HepG2 (cell line): ENCODE results near the gene MTUS2. TPM values are rescaled to one million over a fixed set of nuclear protein-coding genes. Genes with fewer than 3 reads are reported as not detected.
A peak's percentile ranks its signal among the peaks of the same experiment; 100 is the strongest.

Source experiments
- ATAC-seq: fragments of 200-7000 bp; cut with Tn5 transposase; 3 replicates; pipeline ENCODE4 v1.9.1; 2020; ENCODE audit warnings: mild to moderate bottlenecking, moderate library complexity
- BruUV-seq: library from RNA; stranded (reverse); fragments of 400-500 nt; replicated peaks from 2 replicates; lab custom pipeline; 2021; lab: Mats Ljungman, UMichigan
- CTCF ChIA-PET: fragments of 300-600 bp; formaldehyde crosslinking; extraction: SDS; loops from one replicate; lab custom pipeline; 2021; ENCODE audit warnings: low total read pairs, inconsistent platforms, low intra/inter-chr PET ratio; lab: Yijun Ruan, JAX
- POLR2A ChIA-PET: fragments of 350-600 bp; sonication (Branson Sonifier 250); formaldehyde crosslinking; loops from one replicate; lab custom pipeline; 2020; ENCODE audit warnings: antibody characterized with exemption, inconsistent platforms; lab: Yijun Ruan, JAX
- DNase-seq: peaks from one replicate; pipeline ENCODE4 v3.0.0-alpha.2; 2015; ENCODE audit warnings: low spot score
- FAIRE-seq: peaks from 3 replicates; lab custom pipeline; 2011; peaks lifted over from hg19 to GRCh38; lab: Jason Lieb, UNC
- H2AFZ ChIP-seq: one replicate; pipeline ENCODE4 v1.6.1; 2011; ENCODE audit warnings: low read length, inconsistent platforms
- H3K27ac ChIP-seq: fragments of 300-600 bp; 3 replicates; pipeline ENCODE4 v1.8.0; 2011; ENCODE audit warnings: mixed run types, mild to moderate bottlenecking, mixed read lengths, low read length, inconsistent platforms; ENCODE audit not compliant: insufficient read depth; ENCODE audit errors: extremely low read length
- H3K27me3 ChIP-seq, 2 experiments: fragments of 200-600 bp in 1 of 2; 2 replicates in 1 of 2; 3 replicates in 1 of 2; pipeline versions ENCODE4 v1.6.0 to v1.8.0; 2011; ENCODE audit warnings: low read length in 2 of 2, mild to moderate bottlenecking in 2 of 2, moderate library complexity in 2 of 2, inconsistent platforms in 1 of 2; ENCODE audit not compliant: insufficient read depth in 2 of 2, control insufficient read depth in 1 of 2
- H3K36me3 ChIP-seq, 2 experiments: fragments of 200-600 bp in 1 of 2; replicated peaks in 1 of 2; 2 replicates in 1 of 2; 3 replicates in 1 of 2; pipeline versions ENCODE4 v1.5.1 to v1.8.0; 2011; ENCODE audit warnings: low read length in 2 of 2, inconsistent platforms in 1 of 2; ENCODE audit not compliant: insufficient read depth in 2 of 2, control insufficient read depth in 1 of 2
- H3K4me1 ChIP-seq: 2 replicates; pipeline ENCODE4 v1.5.1; 2012; ENCODE audit warnings: low read length, inconsistent platforms; ENCODE audit not compliant: insufficient read depth
- H3K4me2 ChIP-seq: 2 replicates; pipeline ENCODE4 v1.6.0; 2011; ENCODE audit warnings: low read depth, low read length, inconsistent platforms
- H3K4me3 ChIP-seq, 3 experiments: fragments of 200-600 bp in 1 of 3; sonication (generic), shearing (Covaris generic) in 1 of 3; replicated peaks in 1 of 3; 2 replicates each; pipeline ENCODE4 v1.5.1; 2011 to 2016; ENCODE audit warnings: low read length in 3 of 3, inconsistent platforms in 2 of 3, low read depth in 2 of 3, mild to moderate bottlenecking in 2 of 3, control low read depth in 1 of 3, mixed read lengths in 1 of 3; ENCODE audit not compliant: insufficient read depth in 1 of 3
- H3K79me2 ChIP-seq: one replicate; pipeline ENCODE4 v1.6.1; 2011; ENCODE audit warnings: low read length, inconsistent platforms; ENCODE audit not compliant: insufficient read depth
- H3K9ac ChIP-seq: 2 replicates; pipeline ENCODE4 v1.6.0; 2011; ENCODE audit warnings: mild to moderate bottlenecking, low read depth, low read length, inconsistent platforms; ENCODE audit not compliant: insufficient read depth
- H3K9me3 ChIP-seq: 2 replicates; pipeline ENCODE4 v1.5.1; 2012; ENCODE audit warnings: mild to moderate bottlenecking, low read length
- H4K20me1 ChIP-seq: 2 replicates; pipeline ENCODE4 v1.6.0; 2011; ENCODE audit warnings: inconsistent platforms, mild to moderate bottlenecking, low read length, moderate library complexity; ENCODE audit not compliant: insufficient read depth
- EZH2 ChIP-seq: conservative IDR thresholded peaks from 2 replicates; pipeline ENCODE4 v1.6.1; 2012; ENCODE audit warnings: mild to moderate bottlenecking, low read depth, low read length, moderate library complexity
- FOXA1 ChIP-seq, 2 experiments: fragments of 450-650 bp in 1 of 2; sonication (generic) in 1 of 2; formaldehyde crosslinking in 1 of 2; IDR thresholded peaks; 2 replicates each; pipeline versions ENCODE4 v1.4.0 to v1.6.1; 2016 to 2020; ENCODE audit warnings: missing genetic modification reagents in 1 of 2
- FOXP1 ChIP-seq, 2 experiments: fragments of 450-650 bp in 1 of 2; IDR thresholded peaks; 2 replicates each; pipeline ENCODE4 v1.6.1; 2017 to 2018; ENCODE audit warnings: antibody characterized with exemption in 1 of 2
- HDAC1 ChIP-seq: sonication (generic); formaldehyde crosslinking; IDR thresholded peaks from 2 replicates; pipeline ENCODE4 v1.5.1; 2020; ENCODE audit warnings: mild to moderate bottlenecking, missing genetic modification reagents
- MEF2D ChIP-seq: sonication (generic); formaldehyde crosslinking; IDR thresholded peaks from 2 replicates; pipeline ENCODE4 v1.5.1; 2020; ENCODE audit warnings: mild to moderate bottlenecking, missing genetic modification reagents
- PHF21A ChIP-seq: sonication (generic); formaldehyde crosslinking; IDR thresholded peaks from 2 replicates; pipeline ENCODE4 v1.5.0; 2020; ENCODE audit warnings: mild to moderate bottlenecking, missing genetic modification reagents
- SMC3 ChIP-seq: IDR thresholded peaks from 2 replicates; pipeline ENCODE4 v1.6.1; 2011; ENCODE audit warnings: low read length, improper control_type of control experiment
- SOX13 ChIP-seq, 3 experiments: fragments of 450-650 bp in 1 of 3; sonication (generic) in 1 of 3; formaldehyde crosslinking in 1 of 3; IDR thresholded peaks in 2 of 3; conservative IDR thresholded peaks in 1 of 3; 2 replicates each; pipeline versions ENCODE4 v1.5.0 to v1.6.1; 2016 to 2020; ENCODE audit warnings: antibody characterized with exemption in 1 of 3, mild to moderate bottlenecking in 1 of 3, missing compliant biosample characterization in 1 of 3, missing genetic modification reagents in 1 of 3, moderate library complexity in 1 of 3
- SRSF4 ChIP-seq: fragments of 200-400 bp; formaldehyde crosslinking; IDR thresholded peaks from one replicate; pipeline ENCODE4 v1.6.1; 2018; ENCODE audit warnings: mild to moderate bottlenecking, low read depth, low read length, moderate library complexity; ENCODE audit not compliant: poor library complexity, severe bottlenecking
- STAG1 ChIP-seq: sonication (generic); formaldehyde crosslinking; IDR thresholded peaks from 2 replicates; pipeline ENCODE4 v1.4.0; 2020; ENCODE audit warnings: missing genetic modification reagents
- TBL1XR1 ChIP-seq: fragments of 150-350 bp; IDR thresholded peaks from 2 replicates; pipeline ENCODE4 v1.6.1; 2014; ENCODE audit warnings: borderline replicate concordance, low read length; ENCODE audit not compliant: partially characterized antibody
- YEATS2 ChIP-seq: sonication (generic); formaldehyde crosslinking; IDR thresholded peaks from 2 replicates; pipeline ENCODE4 v1.4.0; 2020; ENCODE audit warnings: missing genetic modification reagents, borderline replicate concordance
- ZKSCAN1 ChIP-seq: fragments of 150-350 bp; IDR thresholded peaks from 2 replicates; pipeline ENCODE4 v1.6.1; 2014; ENCODE audit warnings: low read length
- ZNF317 ChIP-seq: sonication (generic); formaldehyde crosslinking; IDR thresholded peaks from 2 replicates; pipeline ENCODE4 v1.5.0; 2020; ENCODE audit warnings: mild to moderate bottlenecking, missing genetic modification reagents
- ZNF33A ChIP-seq: sonication (generic); formaldehyde crosslinking; IDR thresholded peaks from 2 replicates; pipeline ENCODE4 v1.5.1; 2020; ENCODE audit warnings: missing genetic modification reagents, mild to moderate bottlenecking, moderate library complexity, borderline replicate concordance
- ZNF547 ChIP-seq: sonication (generic); formaldehyde crosslinking; IDR thresholded peaks from 2 replicates; pipeline ENCODE4 v1.5.1; 2020; ENCODE audit warnings: mild to moderate bottlenecking, missing genetic modification reagents
- WGBS: methylation state at CpG from one replicate; pipeline ENCODE4 v1.1.6; 2017; ENCODE audit warnings: low lambda C conversion rate; 5-methylcytosine and 5-hydroxymethylcytosine counted together
- in situ Hi-C: cut with HindIII; loops from 2 replicates; pipeline ENCODE4 v1.10.0; 2017; ENCODE audit warnings: low pct_unique_long_range_greater_than_20kb; ENCODE audit not compliant: extremely low pct_ligation_motif_present
- intact Hi-C: fragments of 100-400 bp; cut with micrococcal nuclease; formaldehyde crosslinking; loops from one replicate; pipeline ENCODE4 v1.10.0; 2022; ENCODE audit not compliant: unreplicated experiment
- polyA plus RNA-seq, 8 experiments: library from polyadenylated mRNA; depleted of rRNA in 3 of 8; stranded (reverse) in 7 of 8; unstranded in 1 of 8; fragments of >200 nt; fragmentation: Illumina TruSeq in 4 of 8; extraction: Trizol in 4 of 8; gene quantifications; 2 replicates each; pipeline versions ENCODE4 v1.2.1 to v1.2.3, GENCODE V29; 2011 to 2016; ENCODE audit warnings: low read depth in 4 of 8, missing spikeins in 1 of 8, mixed read lengths in 1 of 8; ENCODE audit not compliant: insufficient read depth in 1 of 8
- total RNA-seq, 5 experiments: library from RNA; depleted of rRNA; stranded (reverse); fragments of >200 nt; fragmentation: Illumina TruSeq; extraction: Trizol; gene quantifications; 2 replicates each; pipeline ENCODE4 v1.2.3, GENCODE V29; 2016; ENCODE audit warnings: low read depth in 1 of 5
- TF ChIP-seq, protein P1 (sequence below): IDR thresholded peaks from 2 replicates; pipeline ENCODE4 v1.6.1; 2016; ENCODE audit warnings: mild to moderate bottlenecking

The MTUS2 gene
- total and polyA plus RNA-seq, 2 of the 13 experiments (the other 11 are each of a cell fraction or from before 2014, with no cell fraction given), result not detected

DNA sequence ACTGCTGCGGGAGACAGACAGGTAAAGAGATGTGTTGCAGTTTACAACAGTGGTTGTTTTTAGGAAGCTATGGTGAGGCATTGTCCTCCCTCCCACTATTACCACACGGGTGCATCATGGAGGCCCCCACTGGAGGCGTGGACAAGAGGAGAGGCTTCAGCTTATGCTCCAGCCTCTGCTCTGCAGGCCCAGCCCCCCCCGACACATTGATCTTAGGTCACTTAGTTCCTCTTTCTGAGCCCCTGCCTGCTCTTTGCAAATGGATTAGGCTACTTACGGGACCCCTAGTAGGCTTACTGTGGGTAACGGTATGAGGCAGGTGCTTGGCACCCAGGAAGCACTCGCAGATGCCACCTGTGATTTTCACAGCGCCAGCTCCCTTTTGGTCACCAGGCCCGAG lies 651.4 kb downstream of the MTUS2 start:
- Histone ChIP-seq H3K4me1 (no peaks in the 10 kb centered on the region), H3K27ac (no peak overlapping the region), H3K9ac (no peak overlapping the region), H4K20me1 (no peaks in the 10 kb centered on the region), H3K4me3 (no peak overlapping the region), H3K79me2 (no peaks in the 10 kb centered on the region), H3K36me3 (no peaks in the 10 kb centered on the region), H3K27me3 (0 out of 5 replicates have a peak, but pooled peaks cover 0 to under 1% of the 10 kb centered on the region in 2 experiments), H3K9me3 (no peaks in the 10 kb centered on the region), H3K4me2 (no peak overlapping the region), H2AFZ (no peak overlapping the region)
- intact Hi-C loops (no loop called here), in situ Hi-C loops (no loop called here)
- TF ChIP-seq ZKSCAN1, result no peak
- no peak for TF ChIP-seq ZNF317
- TF ChIP-seq YEATS2, result no peak
- TF ChIP-seq FOXA1 (IDR thresholded peaks at IDR 0.05), result no peak
- TF ChIP-seq FOXA1 (CRISPR knock-in tag; IDR thresholded peaks at IDR 0.05), result no peak
- no peak for TF ChIP-seq FOXP1 (IDR thresholded peaks at IDR 0.05)
- TF ChIP-seq FOXP1 (CRISPR knock-in tag; IDR thresholded peaks at IDR 0.05), result no peak
- no peak for TF ChIP-seq ZNF547 (CRISPR knock-in tag)
- no peak for TF ChIP-seq SRSF4
- TF ChIP-seq MEF2D (CRISPR knock-in tag), result no peak
- ChIA-PET POLR2A (no interaction called here), CTCF (interaction anchor here (1.2 to 3.9 kb wide), 3 partner anchors 234 to 243 kb away, joined by 4 to 50 read pairs (median 18); no protein-coding TSS in a partner anchor)
- no peak for FAIRE-seq
- no peak for DNase-seq
- ATAC-seq, result no peak
- WGBS, result 51% methylated on average over 9 of the region's 9 CpGs
- BruUV-seq, result no TSS peak

DNA sequence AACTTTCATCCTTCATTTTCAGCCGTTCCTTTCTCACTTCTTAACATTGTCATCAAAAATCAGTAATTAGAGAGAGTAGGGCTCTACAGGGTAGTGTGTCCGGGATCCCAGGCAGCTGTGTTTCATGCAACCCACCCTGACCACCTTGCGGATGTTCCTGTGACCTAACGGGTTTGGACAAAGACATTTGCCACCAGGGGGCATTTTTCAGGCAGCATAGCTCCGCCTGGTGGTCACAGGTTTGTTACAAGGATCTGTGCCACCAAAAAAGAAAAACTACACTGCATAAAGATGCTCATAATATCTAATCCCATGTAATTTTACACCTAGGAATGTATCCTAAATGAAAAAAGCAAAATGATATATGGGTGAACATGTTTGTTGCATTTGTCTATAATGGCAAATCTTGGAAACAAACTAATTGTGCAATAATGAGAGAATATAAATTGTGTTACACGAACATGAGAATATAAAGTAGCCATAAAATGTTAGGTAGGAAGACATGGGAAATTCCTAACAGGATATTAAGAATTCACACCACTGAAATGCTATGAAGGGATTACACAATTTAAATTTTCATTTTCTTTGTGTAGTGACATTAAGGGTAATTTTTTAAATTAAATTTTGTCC lies 652.3 kb downstream of the MTUS2 start:
- H3K9ac ChIP-seq, result no peak overlapping the region
- TF ChIP-seq ZNF33A (no peak), HDAC1 (CRISPR knock-in tag) (no peak), STAG1 (CRISPR knock-in tag) (peak; percentile 65), SOX13 (IDR thresholded peaks at IDR 0.05) (no peak), SOX13 (CRISPR knock-in tag; conservative IDR thresholded peaks at IDR 0.05 in 1 of 2, IDR thresholded peaks at IDR 0.05 in 1 of 2) (peak in 1 of 2 experiments; percentile 7; a peak in 1 of 4 replicates), EZH2 (no peak), SMC3 (peak; percentile 85), PHF21A (CRISPR knock-in tag) (no peak), TBL1XR1 (no peak)
- TF ChIP-seq, protein P1, sequence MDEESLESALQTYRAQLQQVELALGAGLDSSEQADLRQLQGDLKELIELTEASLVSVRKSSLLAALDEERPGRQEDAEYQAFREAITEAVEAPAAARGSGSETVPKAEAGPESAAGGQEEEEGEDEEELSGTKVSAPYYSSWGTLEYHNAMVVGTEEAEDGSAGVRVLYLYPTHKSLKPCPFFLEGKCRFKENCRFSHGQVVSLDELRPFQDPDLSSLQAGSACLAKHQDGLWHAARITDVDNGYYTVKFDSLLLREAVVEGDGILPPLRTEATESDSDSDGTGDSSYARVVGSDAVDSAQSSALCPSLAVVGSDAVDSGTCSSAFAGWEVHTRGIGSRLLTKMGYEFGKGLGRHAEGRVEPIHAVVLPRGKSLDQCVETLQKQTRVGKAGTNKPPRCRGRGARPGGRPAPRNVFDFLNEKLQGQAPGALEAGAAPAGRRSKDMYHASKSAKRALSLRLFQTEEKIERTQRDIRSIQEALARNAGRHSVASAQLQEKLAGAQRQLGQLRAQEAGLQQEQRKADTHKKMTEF (CRISPR knock-in tag), result no peak

More for the DNA sequence above, 652.3 kb downstream of the MTUS2 start:
- H3K79me2 ChIP-seq, result no peaks in the 10 kb centered on the region
- CTCF ChIA-PET, result interaction anchor here (1.2 to 3.9 kb wide), 4 partner anchors 17 to 242 kb away, joined by 4 to 50 read pairs (median 11); no protein-coding TSS in a partner anchor
- DNase-seq (peak; percentile 59), ATAC-seq (peak; percentile 92), FAIRE-seq (peak; percentile 87)
- H3K4me1 ChIP-seq, result no peaks in the 10 kb centered on the region
- H3K27me3 ChIP-seq, result peaks cover 0 to 6% of the 10 kb centered on the region in 2 experiments; a peak in 2 of 5 replicates
- BruUV-seq, result no TSS peak
- no peaks in the 10 kb centered on the region; the same call in 1 of the 2 replicates for H4K20me1 ChIP-seq
- in situ Hi-C loops, result no loop called here
- H3K4me2 ChIP-seq, result no peak overlapping the region
- no peak overlapping the region for H2AFZ ChIP-seq
- H3K27ac ChIP-seq, result no peak overlapping the region
- no peak overlapping the region for H3K4me3 ChIP-seq
- WGBS, result 22% methylated on average over 6 of the region's 6 CpGs
- POLR2A ChIA-PET, result no interaction called here
- intact Hi-C loops, result loop anchor here (1.0 kb wide), 1 partner anchor 236 kb away; no protein-coding TSS in a partner anchor
- no peaks in the 10 kb centered on the region for H3K36me3 ChIP-seq
- H3K9me3 ChIP-seq, result no peaks in the 10 kb centered on the region
